KBM-7 (cell line): Measurements from ENCODE around the gene DDX42.
"Not testable (repeated sequence)": the region's sequence is repeated elsewhere in the genome, so short reads cannot be mapped to it uniquely, and the experiment has no call there.

Source experiments
- DNase-seq: peaks from one replicate; pipeline ENCODE4 v3.0.0-alpha.2; 2015
- in situ Hi-C: fragments of 300-500 bp; cut with MboI; formaldehyde crosslinking; loops from 2 replicates; pipeline ENCODE4 v1.14.3; 2020; ENCODE audit warnings: low sequenced_read_pairs, low pct_unique_long_range_greater_than_20kb, mixed read lengths

The DDX42 gene

GRCh38 chr17:63833026-63833740 lies 59.2 kb downstream of the DDX42 start:
- in situ Hi-C loops = no loop called here

DNA sequence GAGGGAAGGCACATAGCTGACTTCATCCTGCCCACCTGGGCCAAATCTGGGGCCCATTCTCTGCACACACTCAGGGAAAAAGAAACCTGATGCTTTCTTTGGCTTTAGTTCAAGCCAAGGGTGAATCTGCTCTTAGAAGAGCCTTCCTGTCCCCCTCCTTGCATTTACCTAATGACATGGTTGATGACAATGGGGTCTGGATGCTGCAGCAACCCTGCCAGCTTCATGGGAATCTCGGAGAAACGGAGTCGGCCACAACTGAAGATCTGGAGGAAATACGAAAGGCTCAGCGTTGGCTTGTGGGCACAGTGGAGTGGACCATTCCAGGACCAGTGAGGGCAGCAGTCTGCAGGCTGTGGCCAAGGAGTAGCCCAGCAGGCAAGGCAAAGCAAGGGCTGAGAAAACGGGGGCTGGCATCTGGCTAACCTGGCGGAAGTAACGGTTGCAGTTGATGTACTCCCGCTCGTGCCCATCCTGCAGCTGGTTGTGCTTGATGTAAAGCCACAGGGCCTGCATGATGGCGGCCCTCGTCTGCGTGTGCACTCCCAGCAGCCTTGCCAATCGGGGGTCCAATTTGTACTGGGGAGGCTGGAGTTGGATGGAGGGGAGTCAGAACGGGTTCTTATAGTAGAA lies 59.9 kb downstream of the DDX42 start:
- no peak for DNase-seq
- in situ Hi-C loops = no loop called here

More at GRCh38 chr17:63833026-63833740, 59.2 kb downstream of the DDX42 start:
- DNase-seq = no peak

GRCh38 chr17:63834431-63835166 lies 60.6 kb downstream of the DDX42 start:
- in situ Hi-C loops = no loop called here
- DNase-seq = peak; percentile 91

GRCh38 chr17:63835167-63835720 lies 61.3 kb downstream of the DDX42 start:
- in situ Hi-C loops = no loop called here
- DNase-seq = no peak

GRCh38 chr17:63836811-63837210 lies 62.8 kb downstream of the DDX42 start:
- in situ Hi-C loops = no loop called here
- DNase-seq = no peak

GRCh38 chr17:63837480-63837879 lies 63.5 kb downstream of the DDX42 start:
- no peak for DNase-seq
- in situ Hi-C loops = no loop called here

DNA sequence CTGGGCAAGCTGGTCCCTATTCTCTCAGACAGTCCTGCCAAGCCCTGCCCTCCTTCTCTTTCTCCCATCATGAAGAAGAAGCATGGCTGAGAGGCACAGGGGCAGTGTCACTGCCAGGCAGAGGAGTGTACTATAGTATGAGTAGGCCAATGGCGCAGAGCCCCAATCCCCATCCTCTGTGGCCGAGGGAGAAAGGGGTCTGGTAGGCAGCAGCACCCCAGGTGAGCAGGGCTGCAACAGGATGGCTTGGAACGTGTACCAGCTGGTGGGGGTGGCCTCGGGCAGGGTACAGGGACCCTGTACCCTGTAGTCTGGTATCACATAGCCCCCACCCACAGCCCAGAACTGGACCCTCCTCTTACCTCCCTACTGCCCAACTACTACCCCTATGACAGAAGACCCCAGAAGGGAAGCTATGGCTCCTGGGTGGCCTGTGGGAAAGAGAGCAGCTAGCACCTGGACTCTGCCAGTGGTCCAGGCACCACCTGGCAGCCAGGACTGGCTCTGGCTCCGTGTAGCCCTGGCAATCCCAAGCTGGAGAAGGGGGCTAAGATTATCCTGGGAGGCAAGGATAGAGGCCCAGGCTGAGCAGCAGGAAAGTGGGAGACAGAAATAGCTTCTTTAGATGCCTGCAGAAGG lies 64.1 kb downstream of the DDX42 start:
- no peak for DNase-seq
- in situ Hi-C loops = no loop called here

- no peak for DNase-seq
- in situ Hi-C loops = no loop called here
Measured at GRCh38 chr17:63838631-63839171, 64.7 kb downstream of the DDX42 start.

DNA sequence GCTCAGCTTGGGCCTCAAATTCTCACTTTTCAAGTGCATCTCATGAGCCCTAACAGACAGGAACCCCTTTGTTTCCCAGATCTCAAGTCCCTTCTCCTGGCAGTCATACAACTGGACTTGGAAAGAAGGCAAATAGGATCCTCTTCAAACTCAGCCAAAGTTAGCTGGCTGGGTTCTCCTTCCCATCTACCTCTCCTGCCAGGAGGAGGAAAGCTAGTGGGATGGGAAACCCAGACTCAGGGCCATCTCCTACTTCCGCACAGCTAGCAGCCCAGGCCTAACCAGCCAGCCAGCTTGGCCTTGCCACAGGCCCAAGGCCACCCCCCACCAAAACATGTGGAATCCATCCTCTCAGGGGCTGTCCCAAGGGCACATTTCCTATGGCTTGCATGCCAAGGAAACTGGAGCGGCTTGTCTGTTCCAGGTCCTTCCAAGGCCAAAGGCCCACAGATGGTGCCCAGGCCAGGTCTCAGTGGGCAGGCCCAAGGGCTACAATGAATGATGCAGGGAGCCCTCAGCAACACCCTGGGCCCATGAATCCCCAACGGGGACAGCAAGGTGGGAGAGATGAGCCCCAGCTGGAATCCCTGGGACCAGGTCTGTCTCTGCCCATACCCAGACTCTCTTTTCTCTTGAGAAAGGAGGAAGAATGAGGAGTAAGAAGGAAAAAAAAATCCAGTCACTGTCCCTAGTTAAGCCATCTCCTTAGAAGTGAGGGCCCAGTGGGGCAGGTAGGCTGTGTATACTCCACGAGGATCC lies 66.8 kb downstream of the DDX42 start:
- in situ Hi-C loops = no loop called here
- DNase-seq = no peak

DNA sequence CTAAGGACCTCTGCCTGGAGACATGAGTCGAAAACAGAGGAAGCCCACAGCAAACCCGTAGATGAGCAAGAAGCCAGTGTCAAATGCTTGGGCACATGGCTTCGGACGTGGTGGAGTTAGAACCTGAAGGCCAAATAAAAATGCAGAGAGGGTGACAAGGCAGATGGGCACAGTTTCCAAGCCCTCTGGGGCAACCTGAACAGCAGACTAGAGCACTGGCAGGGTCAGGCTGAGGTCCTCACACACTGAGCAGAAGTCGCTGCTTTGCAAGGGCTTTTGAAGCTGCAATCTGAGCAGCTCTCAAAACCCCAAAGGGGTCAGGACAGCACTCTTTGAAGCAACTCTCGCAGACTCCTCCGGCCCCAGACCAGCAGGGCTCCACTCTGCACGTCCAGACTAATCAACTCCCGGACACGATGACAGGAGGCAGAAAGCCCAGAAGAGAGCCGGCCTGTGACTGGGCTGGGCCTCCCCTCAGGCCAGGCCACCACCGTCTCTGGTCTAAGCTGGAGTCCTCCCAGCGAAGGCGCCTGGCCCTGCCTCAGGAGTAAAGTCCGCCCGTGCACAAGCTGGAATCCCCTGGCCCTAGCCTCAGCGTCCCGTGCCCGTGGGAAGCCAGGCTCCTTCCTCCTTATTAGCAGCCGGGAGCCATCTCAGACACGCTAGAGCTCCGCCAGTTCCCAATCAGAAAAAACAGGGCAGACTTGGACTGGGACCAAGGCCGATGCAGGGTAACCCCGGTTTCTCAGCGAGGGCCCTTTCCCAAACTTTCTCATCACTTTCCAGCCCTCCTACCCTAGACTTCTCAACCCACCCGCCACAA lies 67.6 kb downstream of the DDX42 start:
- in situ Hi-C loops = no loop called here
- DNase-seq = peak; percentile 40

DNA sequence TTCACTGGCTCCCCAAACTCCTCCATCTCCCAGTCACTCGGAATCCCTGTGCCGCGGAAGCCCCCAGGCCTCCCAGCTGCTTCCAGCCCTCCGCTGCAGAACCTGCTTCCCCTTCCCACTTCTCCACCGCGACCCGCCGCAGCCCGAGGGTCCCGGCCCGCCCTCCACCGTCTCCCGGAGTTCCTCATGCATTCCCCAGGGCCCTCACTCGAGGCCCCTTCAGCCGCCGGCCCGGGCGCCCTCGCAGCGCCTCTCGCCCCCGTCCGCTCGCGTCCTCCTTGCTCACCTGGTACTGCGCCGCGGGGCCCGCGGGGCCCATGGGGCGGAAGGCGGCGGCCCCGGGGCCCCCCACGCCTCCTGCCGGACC lies 68.2 kb downstream of the DDX42 start:
- in situ Hi-C loops = no loop called here

DNA sequence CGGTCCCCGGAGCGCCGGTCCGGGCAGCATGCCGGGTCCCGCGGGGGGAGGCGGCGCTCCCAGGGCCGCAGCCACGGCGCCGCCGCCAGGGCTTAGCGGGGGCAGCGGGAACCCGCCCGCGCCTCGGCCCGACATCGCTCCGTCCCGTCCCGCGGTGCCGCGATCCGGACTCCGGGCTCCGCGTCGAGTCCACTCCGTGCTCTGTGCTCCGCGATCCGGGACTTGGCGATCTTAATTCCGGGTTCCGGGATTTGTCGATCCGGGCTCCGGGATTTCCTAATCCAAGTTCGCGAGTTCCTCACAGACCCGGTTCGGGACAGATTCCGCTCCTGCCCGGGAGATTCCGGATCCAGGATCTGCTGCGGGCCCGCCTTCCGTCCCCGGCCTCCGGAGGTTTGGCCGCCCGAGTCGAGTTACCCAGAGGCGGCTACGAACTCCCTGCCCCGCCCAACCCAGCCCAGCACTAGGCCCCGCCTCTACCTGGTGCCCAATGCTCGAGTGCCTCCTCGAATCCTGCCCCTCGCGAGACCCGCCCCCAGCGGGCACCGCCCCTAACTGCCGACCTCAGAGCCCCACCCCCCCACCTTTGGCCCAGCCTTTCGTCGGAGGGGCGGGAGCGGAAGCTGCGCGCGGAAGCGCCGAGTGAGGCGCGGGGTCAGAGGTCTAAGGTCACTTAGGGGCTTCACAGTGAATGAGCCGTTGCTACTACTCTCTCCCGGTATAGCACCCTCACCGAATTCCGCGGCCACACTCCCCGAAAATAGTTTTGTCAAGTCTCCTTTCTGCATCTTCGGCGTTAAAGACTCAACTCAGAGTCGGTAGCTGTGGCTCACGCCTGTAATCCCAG lies 68.8 kb downstream of the DDX42 start, which contains the start of gene SMARCD2:
Gene SMARCD2 (minus strand): TSS at position 146 of the 847 bp plus-strand sequence. CDS start 11 bp downstream, at position 135.
- in situ Hi-C loops = no loop called here
- DNase-seq = peak; percentile 98

More for the DNA sequence above, 68.2 kb downstream of the DDX42 start:
- peak; percentile 41 for DNase-seq

- peak; percentile 73 for DNase-seq
- in situ Hi-C loops = not testable (repeated sequence)
Measured at GRCh38 chr17:63843387-63843888, 69.5 kb downstream of the DDX42 start.

DNA sequence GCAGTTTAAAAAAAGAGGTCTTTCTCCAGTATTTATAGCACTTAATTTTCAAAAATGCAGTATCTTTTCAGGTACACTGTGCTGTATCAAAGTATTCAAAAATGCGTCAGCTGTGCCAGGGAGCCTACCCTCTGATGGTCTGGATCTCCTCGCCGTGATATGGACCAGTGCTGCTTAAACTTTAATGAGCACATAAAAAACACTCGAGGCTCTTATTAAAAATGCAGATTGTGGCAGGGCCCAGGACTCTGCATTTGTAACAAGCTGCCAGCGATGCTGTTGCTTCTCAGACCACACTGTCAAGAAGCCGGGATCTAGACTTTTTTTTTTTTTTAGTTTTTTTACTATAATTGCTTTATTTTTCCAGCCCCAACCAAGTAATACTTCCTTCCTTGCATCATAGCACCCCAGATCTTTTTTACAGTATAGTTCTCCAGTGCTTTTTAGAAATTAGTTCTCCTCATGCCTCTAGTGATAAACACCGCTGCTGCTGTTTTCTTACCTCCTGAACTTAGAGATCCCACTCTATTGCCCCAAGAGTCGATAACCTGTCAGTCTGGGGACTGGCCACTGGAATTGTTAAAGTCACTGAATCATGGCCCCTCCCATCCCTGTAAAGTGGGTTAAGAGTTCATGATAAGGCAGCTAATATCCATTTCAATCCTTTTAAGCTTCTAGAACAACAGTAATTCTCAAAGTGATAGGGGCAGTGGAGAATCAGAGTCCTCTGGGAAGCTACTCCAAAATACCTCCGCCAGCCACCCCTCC lies 70.1 kb downstream of the DDX42 start:
- in situ Hi-C loops = no loop called here
- DNase-seq = no peak

DNA sequence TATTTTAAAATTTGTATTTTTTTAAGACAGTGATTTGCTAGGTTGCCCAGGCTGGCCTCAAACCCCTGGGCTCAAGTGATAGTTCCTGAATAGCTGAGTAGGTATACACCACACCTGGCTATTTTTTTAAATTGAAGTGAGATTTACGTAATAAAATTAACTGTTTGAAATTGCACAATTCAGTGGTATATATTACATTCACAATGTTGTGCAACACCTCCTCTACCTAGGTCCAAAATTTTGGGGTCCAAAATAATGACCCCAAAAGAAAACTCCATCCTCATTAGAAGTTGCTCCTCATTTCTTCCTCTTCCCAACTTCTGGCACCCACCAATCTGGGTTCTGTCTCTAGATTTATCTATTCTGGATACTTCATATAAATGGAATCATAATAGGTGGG lies 71.5 kb downstream of the DDX42 start:
- in situ Hi-C loops = no loop called here
- no peak for DNase-seq
